ENCODE data around the gene PRPF40A.
A peak's percentile ranks its signal among the peaks of the same experiment; 100 is the strongest.

The PRPF40A gene

GRCh38 chr2:152611458-152612231 lies 105.6 kb downstream of the PRPF40A start:
- Histone ChIP-seq H3K4me1 (ENCODE audit: low read length) (peaks cover 33% of the 10 kb centered on the region), H3K9me2 (replicated peaks; ENCODE audit: insufficient read depth, low read length) (no peaks in the 10 kb centered on the region), H4K20me1 (ENCODE audit: insufficient read depth, low read length) (no peaks in the 10 kb centered on the region), H3K36me3 (replicated peaks; ENCODE audit: insufficient read depth, low read length) (no peaks in the 10 kb centered on the region), H3K9ac (ENCODE audit: low read length) (peak overlapping the region; percentile 21; the same call in 1 of the 2 replicates), H3K9me3 (replicated peaks; ENCODE audit: insufficient read depth, low read length) (no peaks in the 10 kb centered on the region), H2AFZ (ENCODE audit: low read length) (no peak overlapping the region), H3K27me3 (replicated peaks; ENCODE audit: insufficient read depth, low read length) (no peaks in the 10 kb centered on the region), H3K4me3 (ENCODE audit: low read length) (no peak overlapping the region), H3K4me2 (ENCODE audit: low read depth, low read length) (peak overlapping the region; percentile 61), H3F3A (ENCODE audit: insufficient read depth, low read length) (peaks cover 17% of the 10 kb centered on the region), H3K27ac (ENCODE audit: low read length) (peak overlapping the region; percentile 66; the same call in 1 of the 2 replicates), H3K79me2 (ENCODE audit: low read length) (no peaks in the 10 kb centered on the region)
- TF ChIP-seq EZH2 (optimal IDR thresholded peaks at IDR 0.05; ENCODE audit: low read depth, low read length) (no peak), EZH2phosphoT487 (IDR thresholded peaks at IDR 0.05; ENCODE audit: low read length) (no peak), CTCF (IDR thresholded peaks at IDR 0.05; ENCODE audit: low read length) (no peak)
- DNase-seq: peak; percentile 71

GRCh38 chr2:152609699-152610098 lies 107.6 kb downstream of the PRPF40A start:
- H3K9ac ChIP-seq (ENCODE audit: low read length): no peak overlapping the region
- no peaks in the 10 kb centered on the region for H4K20me1 ChIP-seq (ENCODE audit: insufficient read depth, low read length)
- peaks cover 34% of the 10 kb centered on the region for H3K4me1 ChIP-seq (ENCODE audit: low read length)
- no peak overlapping the region for H3K27ac ChIP-seq (ENCODE audit: low read length)
- no peak overlapping the region for H3K4me3 ChIP-seq (ENCODE audit: low read length)
- no peaks in the 10 kb centered on the region for H3K27me3 ChIP-seq (replicated peaks; ENCODE audit: insufficient read depth, low read length)
- DNase-seq: no peak
- no peaks in the 10 kb centered on the region for H3K9me3 ChIP-seq (replicated peaks; ENCODE audit: insufficient read depth, low read length)
- no peaks in the 10 kb centered on the region for H3K79me2 ChIP-seq (ENCODE audit: low read length)
- H3K36me3 ChIP-seq (replicated peaks; ENCODE audit: insufficient read depth, low read length): no peaks in the 10 kb centered on the region
- H3F3A ChIP-seq (ENCODE audit: insufficient read depth, low read length): peaks cover 17% of the 10 kb centered on the region
- no peak overlapping the region for H2AFZ ChIP-seq (ENCODE audit: low read length)
- TF ChIP-seq EZH2 (optimal IDR thresholded peaks at IDR 0.05; ENCODE audit: low read depth, low read length) (no peak), CTCF (IDR thresholded peaks at IDR 0.05; ENCODE audit: low read length) (no peak), EZH2phosphoT487 (IDR thresholded peaks at IDR 0.05; ENCODE audit: low read length) (no peak)
- H3K9me2 ChIP-seq (replicated peaks; ENCODE audit: insufficient read depth, low read length): no peaks in the 10 kb centered on the region
- no peak overlapping the region for H3K4me2 ChIP-seq (ENCODE audit: low read depth, low read length)

GRCh38 chr2:152609154-152609553 lies 108.1 kb downstream of the PRPF40A start:
- Histone ChIP-seq H3K4me2 (ENCODE audit: low read depth, low read length) (no peak overlapping the region), H3K27me3 (replicated peaks; ENCODE audit: insufficient read depth, low read length) (no peaks in the 10 kb centered on the region), H2AFZ (ENCODE audit: low read length) (no peak overlapping the region), H3K9me2 (replicated peaks; ENCODE audit: insufficient read depth, low read length) (no peaks in the 10 kb centered on the region), H3K9ac (ENCODE audit: low read length) (no peak overlapping the region), H3K4me1 (ENCODE audit: low read length) (peaks cover 34% of the 10 kb centered on the region), H3K9me3 (replicated peaks; ENCODE audit: insufficient read depth, low read length) (no peaks in the 10 kb centered on the region), H3F3A (ENCODE audit: insufficient read depth, low read length) (peaks cover 17% of the 10 kb centered on the region), H3K79me2 (ENCODE audit: low read length) (no peaks in the 10 kb centered on the region), H3K36me3 (replicated peaks; ENCODE audit: insufficient read depth, low read length) (no peaks in the 10 kb centered on the region), H3K27ac (ENCODE audit: low read length) (no peak overlapping the region), H3K4me3 (ENCODE audit: low read length) (no peak overlapping the region), H4K20me1 (ENCODE audit: insufficient read depth, low read length) (no peaks in the 10 kb centered on the region)
- TF ChIP-seq CTCF (IDR thresholded peaks at IDR 0.05; ENCODE audit: low read length) (no peak), EZH2phosphoT487 (IDR thresholded peaks at IDR 0.05; ENCODE audit: low read length) (no peak), EZH2 (optimal IDR thresholded peaks at IDR 0.05; ENCODE audit: low read depth, low read length) (no peak)
- DNase-seq: no peak

Measured in MM.1S (cell line).